HepG2 (cell line): ENCODE data around the gene AURKA. TPM values are rescaled to one million over a fixed set of nuclear protein-coding genes. Genes with fewer than 3 reads are reported as not detected.

Experiments used
- FLYWCH1 ChIP-seq: sonication (generic); formaldehyde crosslinking; IDR thresholded peaks from 2 replicates; pipeline ENCODE4 v1.8.1; 2023; ENCODE audit warnings: mild to moderate bottlenecking, missing genetic modification reagents
- FOXK2 ChIP-seq: fragments of 450-650 bp; IDR thresholded peaks from 2 replicates; pipeline ENCODE4 v1.6.1; 2016
- HNF1B ChIP-seq: sonication (generic); formaldehyde crosslinking; IDR thresholded peaks from 2 replicates; pipeline ENCODE4 v1.5.1; 2020; ENCODE audit warnings: mild to moderate bottlenecking, moderate library complexity, missing genetic modification reagents
- MXD4 ChIP-seq: IDR thresholded peaks from 2 replicates; pipeline ENCODE4 v1.6.1; 2016; ENCODE audit warnings: mild to moderate bottlenecking, missing biosample characterization, missing genetic modification reagents
- NAIF1 ChIP-seq: sonication (generic); formaldehyde crosslinking; IDR thresholded peaks from 2 replicates; pipeline ENCODE4 v1.5.0; 2020; ENCODE audit warnings: mild to moderate bottlenecking, missing genetic modification reagents, borderline replicate concordance
- PHB2 ChIP-seq: fragments of 450-650 bp; IDR thresholded peaks from 2 replicates; pipeline ENCODE4 v1.6.1; 2018; ENCODE audit not compliant: partially characterized antibody
- ZBTB1 ChIP-seq: sonication (generic); formaldehyde crosslinking; IDR thresholded peaks from 2 replicates; pipeline ENCODE4 v1.4.0; 2020; ENCODE audit warnings: missing genetic modification reagents, borderline replicate concordance
- ZNF160 ChIP-seq: sonication (generic); formaldehyde crosslinking; IDR thresholded peaks from 2 replicates; pipeline ENCODE4 v1.8.0; 2022; ENCODE audit warnings: mild to moderate bottlenecking, inconsistent platforms, missing genetic modification reagents
- ZNF224 ChIP-seq: sonication (generic); formaldehyde crosslinking; IDR thresholded peaks from 2 replicates; pipeline ENCODE4 v1.5.0; 2020; ENCODE audit warnings: mild to moderate bottlenecking, missing genetic modification reagents
- ZNF225 ChIP-seq: sonication (generic); formaldehyde crosslinking; IDR thresholded peaks from 2 replicates; pipeline ENCODE4 v1.4.0; 2020; ENCODE audit warnings: mild to moderate bottlenecking, missing genetic modification reagents
- ZNF274 ChIP-seq: sonication (generic); formaldehyde crosslinking; IDR thresholded peaks from 2 replicates; pipeline ENCODE4 v1.5.1; 2020; ENCODE audit warnings: mild to moderate bottlenecking, missing genetic modification reagents
- ZNF318 ChIP-seq: sonication (generic); formaldehyde crosslinking; IDR thresholded peaks from 2 replicates; pipeline ENCODE4 v1.4.0; 2020; ENCODE audit warnings: mild to moderate bottlenecking, missing genetic modification reagents
- ZNF484 ChIP-seq: sonication (generic); formaldehyde crosslinking; IDR thresholded peaks from 2 replicates; pipeline ENCODE4 v1.5.1; 2020; ENCODE audit warnings: mild to moderate bottlenecking, low read depth, missing genetic modification reagents, borderline replicate concordance
- ZNF687 ChIP-seq: sonication (generic); formaldehyde crosslinking; IDR thresholded peaks from 2 replicates; pipeline ENCODE4 v1.5.1; 2020; ENCODE audit warnings: mild to moderate bottlenecking, missing genetic modification reagents, moderate library complexity
- polyA plus RNA-seq, 8 experiments: library from polyadenylated mRNA; depleted of rRNA in 3 of 8; stranded (reverse) in 7 of 8; unstranded in 1 of 8; fragments of >200 nt; fragmentation: Illumina TruSeq in 4 of 8; extraction: Trizol in 4 of 8; gene quantifications; 2 replicates each; pipeline versions ENCODE4 v1.2.1 to v1.2.3, GENCODE V29; 2011 to 2016; ENCODE audit warnings: low read depth in 4 of 8, missing spikeins in 1 of 8, mixed read lengths in 1 of 8; ENCODE audit not compliant: insufficient read depth in 1 of 8
- total RNA-seq, 5 experiments: library from RNA; depleted of rRNA; stranded (reverse); fragments of >200 nt; fragmentation: Illumina TruSeq; extraction: Trizol; gene quantifications; 2 replicates each; pipeline ENCODE4 v1.2.3, GENCODE V29; 2016; ENCODE audit warnings: low read depth in 1 of 5

Gene AURKA
- total and polyA plus RNA-seq, 2 of the 13 experiments (the other 11 are each of a cell fraction or from before 2014, with no cell fraction given) = 96.4 to 224 TPM

GRCh38 chr20:56360133-56360907 lies 31.7 kb downstream of the AURKA start (continued):
- no peak for TF ChIP-seq ZNF160 (CRISPR knock-in tag)
- TF ChIP-seq ZNF484 (CRISPR knock-in tag) = no peak
- no peak for TF ChIP-seq ZBTB1 (CRISPR knock-in tag)
- TF ChIP-seq PHB2 = no peak
- TF ChIP-seq ZNF687 = peak; percentile 82
- TF ChIP-seq FOXK2 = 0 out of 2 replicates have a peak, but pooled peaks have one; percentile 9
- no peak for TF ChIP-seq ZNF274 (CRISPR knock-in tag)
- no peak; the same call in 1 of the 2 replicates for TF ChIP-seq ZNF225 (CRISPR knock-in tag)
- TF ChIP-seq MXD4 (CRISPR knock-in tag) = no peak
- TF ChIP-seq NAIF1 (CRISPR knock-in tag) = no peak
- TF ChIP-seq FLYWCH1 (CRISPR knock-in tag) = no peak
- 0 out of 2 replicates have a peak, but pooled peaks have one; percentile 48 for TF ChIP-seq HNF1B (CRISPR knock-in tag)
- TF ChIP-seq ZNF318 (CRISPR knock-in tag) = no peak
- TF ChIP-seq ZNF224 (CRISPR knock-in tag) = peak; percentile 89
